GM23248 (cell line): Measurements from ENCODE around the gene SLC16A12.

Experiments used
- EZH2 ChIP-seq: fragments of 200-600 bp; sonication (generic); IDR thresholded peaks from 2 replicates; pipeline ENCODE4 v1.6.1; 2018; ENCODE audit warnings: antibody characterized with exemption, mild to moderate bottlenecking; ENCODE audit not compliant: insufficient read depth, poor library complexity, severe bottlenecking
- EZH2phosphoT487 ChIP-seq: fragments of 200-600 bp; sonication (generic); IDR thresholded peaks from 2 replicates; pipeline ENCODE4 v1.6.1; 2018; ENCODE audit warnings: antibody characterized with exemption, moderate library complexity, mild to moderate bottlenecking, low read depth; ENCODE audit not compliant: insufficient read depth

GRCh38 chr10:89535171-89536012 lies at the start of gene SLC16A12:
- TF ChIP-seq EZH2phosphoT487 (0 out of 2 replicates have a peak, but pooled peaks have one; percentile 47), EZH2 (peak; percentile 65)
